Subcutaneous abdominal adipose tissue (tissue), 5 donors: Measurements from ENCODE around the gene SMAD3.
A peak's percentile ranks its signal among the peaks of the same experiment; 100 is the strongest.

Source experiments
- H3K27ac ChIP-seq: one replicate; pipeline ENCODE4 v1.7.0; 2013; ENCODE audit warnings: low read depth, mild to moderate bottlenecking, inconsistent platforms, low read length, moderate library complexity
- H3K27me3 ChIP-seq, 5 donors: one replicate each; pipeline ENCODE4 v1.7.0; 2013; ENCODE audit warnings: low read length in 5 of 5, inconsistent platforms in 1 of 5; ENCODE audit not compliant: control insufficient read depth in 5 of 5, insufficient read depth in 4 of 5
- H3K36me3 ChIP-seq, 5 donors: one replicate each; pipeline ENCODE4 v1.7.0; 2013; ENCODE audit warnings: low read length in 5 of 5; ENCODE audit not compliant: control insufficient read depth in 5 of 5, insufficient read depth in 5 of 5
- H3K4me1 ChIP-seq, 5 donors: one replicate each; pipeline ENCODE4 v1.7.0; 2013; ENCODE audit warnings: low read length in 5 of 5, mild to moderate bottlenecking in 3 of 5, moderate library complexity in 1 of 5; ENCODE audit not compliant: control insufficient read depth in 5 of 5, insufficient read depth in 5 of 5
- H3K4me3 ChIP-seq, 5 donors: one replicate each; pipeline ENCODE4 v1.7.0; 2013; ENCODE audit warnings: low read length in 5 of 5, low read depth in 1 of 5
- H3K9ac ChIP-seq, 5 donors: one replicate each; pipeline ENCODE4 v1.7.0; 2013; ENCODE audit warnings: low read length in 5 of 5, mild to moderate bottlenecking in 4 of 5, moderate library complexity in 3 of 5
- H3K9me3 ChIP-seq, 5 donors: one replicate each; pipeline ENCODE4 v1.7.0; 2013; ENCODE audit warnings: low read length in 5 of 5; ENCODE audit not compliant: control insufficient read depth in 5 of 5
- donor health status: healthy.
- donor health status: healthy.
- donor health status: healthy.
- donor health status: healthy.
- donor health status: healthy.

SMAD3 gene

DNA sequence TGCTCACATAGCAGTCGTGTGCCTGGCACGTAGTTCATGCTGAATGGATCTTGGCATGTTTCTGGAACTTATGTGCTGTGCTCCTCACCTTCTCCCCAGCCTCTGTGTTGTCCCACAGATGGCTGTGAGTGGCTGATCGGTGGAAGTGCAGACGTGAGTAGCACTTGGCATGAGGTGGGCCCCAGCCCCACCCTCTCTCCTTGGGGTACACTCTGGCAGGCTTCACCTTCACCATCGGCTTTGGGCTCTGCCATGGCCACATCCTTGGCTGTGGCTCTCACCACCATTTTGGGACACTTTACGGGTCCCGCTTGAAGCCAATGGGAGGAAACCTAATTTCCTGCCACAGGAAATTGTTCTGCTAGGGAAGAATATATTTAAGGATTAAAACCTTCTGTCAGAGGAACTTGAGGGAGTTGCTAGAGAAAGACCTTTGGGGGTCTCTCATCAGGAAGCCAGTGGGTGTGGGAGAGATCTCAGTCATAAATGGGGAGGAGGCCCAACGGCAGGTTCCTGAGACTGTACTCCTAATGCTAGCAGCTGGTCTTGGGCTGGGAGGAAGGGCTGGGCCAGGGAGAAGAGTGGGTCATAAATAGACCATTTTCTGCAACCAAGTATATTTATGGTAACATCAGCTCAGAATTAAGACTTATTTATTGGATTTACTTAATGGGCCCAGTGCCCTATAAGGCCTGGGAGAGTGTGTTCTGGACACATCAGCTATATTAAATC lies 92.3 kb downstream of the SMAD3 start:
- H3K4me3 ChIP-seq: peak overlapping the region in 1 of 5 donors; percentile 6
- H3K27me3 ChIP-seq: no peaks in the 10 kb centered on the region
- peaks cover 0 to 6% (median 0%) of the 10 kb centered on the region in 5 donors for H3K36me3 ChIP-seq
- no peak overlapping the region for H3K9ac ChIP-seq
- peaks cover 11 to 39% (median 31%) of the 10 kb centered on the region in 5 donors for H3K4me1 ChIP-seq
- H3K9me3 ChIP-seq: no peaks in the 10 kb centered on the region
- peak overlapping the region; percentile 60 for H3K27ac ChIP-seq

DNA sequence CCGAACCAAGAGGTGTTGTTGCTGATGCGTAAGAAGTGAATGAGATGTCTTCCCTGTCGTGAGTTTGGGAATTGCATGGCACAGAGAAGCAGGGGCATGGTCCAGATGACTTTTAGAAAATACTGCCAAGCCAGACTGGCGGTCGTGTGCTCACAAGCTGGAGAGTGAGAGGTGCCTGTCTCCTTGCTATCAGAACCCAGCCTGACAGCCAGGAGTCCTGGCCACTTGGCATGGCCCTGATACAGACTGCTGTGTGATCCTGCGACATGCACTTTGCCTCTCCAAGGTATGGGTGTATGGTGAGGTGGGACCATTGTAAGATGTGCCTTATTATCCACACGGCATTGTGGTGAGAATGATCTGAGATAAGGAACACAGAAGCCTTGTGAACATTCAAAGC lies 93.0 kb downstream of the SMAD3 start:
- peaks cover 11 to 39% (median 31%) of the 10 kb centered on the region in 5 donors for H3K4me1 ChIP-seq
- H3K4me3 ChIP-seq: no peak overlapping the region
- no peaks in the 10 kb centered on the region for H3K9me3 ChIP-seq
- peaks cover 0 to 6% (median 0%) of the 10 kb centered on the region in 5 donors for H3K36me3 ChIP-seq
- H3K27ac ChIP-seq: peak overlapping the region; percentile 60
- H3K9ac ChIP-seq: no peak overlapping the region
- H3K27me3 ChIP-seq: no peaks in the 10 kb centered on the region

DNA sequence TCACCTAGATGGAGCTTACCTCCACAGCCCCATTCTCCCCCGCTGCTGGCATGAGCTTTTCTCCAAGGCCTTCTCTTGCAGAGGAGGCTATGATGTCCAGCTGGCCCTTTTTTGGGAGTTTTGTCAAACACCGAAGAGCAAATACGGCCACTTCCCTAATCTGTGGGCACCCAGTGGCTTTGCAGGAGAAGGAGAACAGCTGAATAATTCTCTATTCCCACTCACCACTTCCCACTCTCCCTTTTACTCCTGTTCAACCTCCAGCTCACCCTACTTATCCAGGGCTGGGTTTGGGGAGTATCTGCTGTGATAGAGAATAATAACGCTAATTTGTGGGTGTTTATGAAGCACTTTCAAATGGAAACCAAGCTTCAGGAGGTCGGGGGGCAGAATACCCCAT lies 96.0 kb downstream of the SMAD3 start:
- H3K36me3 ChIP-seq: peaks cover 0 to 19% (median 19%) of the 10 kb centered on the region in 5 donors
- no peak overlapping the region for H3K27ac ChIP-seq
- H3K4me1 ChIP-seq: peaks cover 11 to 44% (median 34%) of the 10 kb centered on the region in 5 donors

DNA sequence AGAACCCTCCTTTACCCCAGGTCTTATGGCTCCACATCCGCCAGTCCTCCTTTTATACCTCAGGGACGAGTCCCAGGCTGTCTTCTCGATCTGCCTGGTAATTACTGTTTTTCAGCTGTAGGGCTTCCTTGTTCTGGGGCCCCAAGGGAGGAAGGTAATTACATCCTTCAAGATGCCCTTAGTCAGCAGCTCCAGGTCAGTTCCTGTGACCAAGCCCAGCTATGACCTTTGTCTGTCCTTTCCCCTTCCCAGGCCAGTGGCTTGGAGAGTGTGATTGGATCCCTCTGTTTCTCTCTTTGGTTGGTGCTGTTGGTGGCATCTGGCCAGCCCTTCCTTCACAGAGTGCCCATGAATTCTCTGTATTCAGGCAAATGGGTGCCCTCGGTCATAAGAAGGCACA lies 96.5 kb downstream of the SMAD3 start:
- no peak overlapping the region for H3K9ac ChIP-seq
- H3K9me3 ChIP-seq: no peaks in the 10 kb centered on the region
- H3K27me3 ChIP-seq: no peaks in the 10 kb centered on the region
- H3K4me1 ChIP-seq: peaks cover 11 to 44% (median 34%) of the 10 kb centered on the region in 5 donors
- H3K4me3 ChIP-seq: no peak overlapping the region
- H3K36me3 ChIP-seq: peaks cover 0 to 24% (median 23%) of the 10 kb centered on the region in 5 donors
- H3K27ac ChIP-seq: no peak overlapping the region

More for the DNA sequence above, 96.0 kb downstream of the SMAD3 start:
- Histone ChIP-seq H3K27me3 (no peaks in the 10 kb centered on the region), H3K4me3 (no peak overlapping the region), H3K9ac (no peak overlapping the region), H3K9me3 (no peaks in the 10 kb centered on the region)

DNA sequence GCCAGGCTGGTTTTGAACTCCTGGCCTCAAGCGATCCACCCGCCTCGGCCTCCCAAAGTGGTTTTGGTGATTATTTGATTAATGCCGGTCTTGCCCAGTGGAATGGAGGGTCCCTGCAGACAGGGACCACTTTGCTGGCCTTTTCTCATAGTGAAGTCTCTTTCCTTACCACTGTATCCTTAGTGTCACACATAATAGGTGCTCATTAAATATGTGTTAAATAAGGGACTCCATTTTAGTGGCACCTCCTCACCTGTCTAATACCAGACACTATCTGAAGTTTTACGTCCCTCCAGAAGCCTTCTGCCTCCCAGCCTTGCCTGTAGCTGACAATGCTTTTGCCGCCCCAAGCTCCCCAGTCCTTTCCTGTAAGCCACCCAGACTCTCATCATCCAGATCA lies 97.8 kb downstream of the SMAD3 start:
- Histone ChIP-seq H3K27ac (no peak overlapping the region), H3K4me3 (no peak overlapping the region), H3K36me3 (peaks cover 0 to 36% (median 35%) of the 10 kb centered on the region in 5 donors), H3K9ac (no peak overlapping the region), H3K9me3 (no peaks in the 10 kb centered on the region), H3K27me3 (no peaks in the 10 kb centered on the region), H3K4me1 (peaks cover 10 to 43% (median 33%) of the 10 kb centered on the region in 5 donors)

DNA sequence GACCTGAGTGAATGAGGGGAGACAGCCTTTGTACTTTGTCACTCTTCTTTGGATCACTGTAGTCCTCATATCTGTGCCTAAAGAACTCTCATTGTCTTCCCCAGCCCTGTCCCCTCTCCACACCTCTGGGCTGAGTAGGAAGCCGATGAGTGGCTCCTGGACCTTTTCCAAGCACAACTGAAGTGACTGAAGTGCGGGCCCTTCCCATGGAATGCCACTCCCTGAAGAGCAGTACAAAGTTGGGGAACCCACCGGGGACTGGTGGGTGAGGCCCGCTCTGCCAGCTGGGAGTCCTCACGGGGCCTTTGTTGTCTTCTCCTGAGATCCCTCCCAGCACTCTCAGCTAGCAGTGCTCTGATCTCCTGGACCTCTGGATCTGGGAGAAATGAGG lies 99.0 kb downstream of the SMAD3 start:
- H3K27me3 ChIP-seq: no peaks in the 10 kb centered on the region
- H3K9ac ChIP-seq: no peak overlapping the region
- H3K36me3 ChIP-seq: peaks cover 0 to 47% (median 38%) of the 10 kb centered on the region in 5 donors
- H3K4me1 ChIP-seq: peaks cover 8 to 45% (median 33%) of the 10 kb centered on the region in 5 donors
- H3K27ac ChIP-seq: no peak overlapping the region
- no peaks in the 10 kb centered on the region for H3K9me3 ChIP-seq
- no peak overlapping the region for H3K4me3 ChIP-seq

DNA sequence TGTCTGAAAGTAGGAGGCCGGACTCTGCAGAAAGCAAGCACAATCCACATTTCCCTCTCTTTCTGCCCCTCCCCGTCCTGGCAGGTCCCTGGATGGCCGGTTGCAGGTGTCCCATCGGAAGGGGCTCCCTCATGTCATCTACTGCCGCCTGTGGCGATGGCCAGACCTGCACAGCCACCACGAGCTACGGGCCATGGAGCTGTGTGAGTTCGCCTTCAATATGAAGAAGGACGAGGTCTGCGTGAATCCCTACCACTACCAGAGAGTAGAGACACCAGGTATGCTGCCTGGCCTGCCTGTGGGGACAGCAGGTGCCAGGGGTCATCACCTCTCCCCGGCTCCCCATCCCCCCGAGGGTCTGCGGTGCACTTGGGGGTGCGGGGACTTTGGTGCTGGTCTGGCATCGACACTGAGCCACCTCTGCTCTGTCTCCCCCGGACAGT lies 99.4 kb downstream of the SMAD3 start:
- H3K27ac ChIP-seq: no peak overlapping the region
- no peaks in the 10 kb centered on the region for H3K27me3 ChIP-seq
- peaks cover 8 to 45% (median 33%) of the 10 kb centered on the region in 5 donors for H3K4me1 ChIP-seq
- H3K4me3 ChIP-seq: no peak overlapping the region
- H3K9ac ChIP-seq: no peak overlapping the region
- peaks cover 0 to 49% (median 42%) of the 10 kb centered on the region in 5 donors for H3K36me3 ChIP-seq
- H3K9me3 ChIP-seq: no peaks in the 10 kb centered on the region

DNA sequence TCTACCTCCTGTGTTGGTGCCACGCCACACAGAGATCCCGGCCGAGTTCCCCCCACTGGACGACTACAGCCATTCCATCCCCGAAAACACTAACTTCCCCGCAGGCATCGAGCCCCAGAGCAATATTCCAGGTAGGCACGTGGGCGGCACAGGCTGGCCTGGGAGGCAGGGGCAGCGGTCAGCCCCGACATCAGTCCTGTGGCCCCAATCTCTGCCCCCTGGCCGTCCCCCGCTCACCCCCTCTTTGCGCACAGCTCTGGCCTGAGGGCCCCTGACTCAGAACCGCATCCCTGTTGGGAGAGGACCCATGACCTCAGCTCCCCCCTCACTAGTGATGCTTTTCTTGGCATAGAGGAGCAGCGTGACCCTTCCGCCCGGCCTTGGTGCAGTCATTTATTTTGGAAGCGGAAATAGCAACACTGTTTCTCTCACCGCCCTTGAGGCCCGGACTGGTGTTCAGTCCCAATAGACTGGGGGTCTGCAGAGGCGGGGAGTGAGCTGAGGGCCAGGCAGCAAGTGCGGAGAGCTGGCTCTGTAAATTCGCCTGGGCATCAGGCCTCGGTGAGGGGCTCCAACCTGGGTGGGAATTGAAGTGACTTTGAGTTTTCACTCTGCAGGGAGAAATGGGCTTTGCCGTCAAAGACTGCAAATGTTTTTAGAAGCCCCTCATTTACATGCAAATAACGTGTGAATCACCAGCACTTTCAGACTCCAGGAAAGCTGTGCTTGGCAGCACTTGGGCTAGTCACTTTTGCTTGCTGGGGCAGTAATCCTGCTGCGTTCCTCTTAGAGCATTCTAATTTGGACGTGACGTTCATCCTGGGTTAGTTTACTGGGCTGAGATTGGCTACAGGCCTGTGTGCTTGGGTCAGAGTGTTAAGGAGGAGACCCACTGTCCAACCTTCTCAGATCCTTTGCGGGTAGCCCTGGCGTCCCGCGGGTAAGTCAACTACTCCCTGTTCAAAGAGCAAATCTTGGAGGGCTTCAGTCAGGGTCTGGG lies 100.2 kb downstream of the SMAD3 start:
- Histone ChIP-seq H3K4me1 (peaks cover 8 to 45% (median 33%) of the 10 kb centered on the region in 5 donors), H3K27ac (no peak overlapping the region), H3K9ac (no peak overlapping the region)

DNA sequence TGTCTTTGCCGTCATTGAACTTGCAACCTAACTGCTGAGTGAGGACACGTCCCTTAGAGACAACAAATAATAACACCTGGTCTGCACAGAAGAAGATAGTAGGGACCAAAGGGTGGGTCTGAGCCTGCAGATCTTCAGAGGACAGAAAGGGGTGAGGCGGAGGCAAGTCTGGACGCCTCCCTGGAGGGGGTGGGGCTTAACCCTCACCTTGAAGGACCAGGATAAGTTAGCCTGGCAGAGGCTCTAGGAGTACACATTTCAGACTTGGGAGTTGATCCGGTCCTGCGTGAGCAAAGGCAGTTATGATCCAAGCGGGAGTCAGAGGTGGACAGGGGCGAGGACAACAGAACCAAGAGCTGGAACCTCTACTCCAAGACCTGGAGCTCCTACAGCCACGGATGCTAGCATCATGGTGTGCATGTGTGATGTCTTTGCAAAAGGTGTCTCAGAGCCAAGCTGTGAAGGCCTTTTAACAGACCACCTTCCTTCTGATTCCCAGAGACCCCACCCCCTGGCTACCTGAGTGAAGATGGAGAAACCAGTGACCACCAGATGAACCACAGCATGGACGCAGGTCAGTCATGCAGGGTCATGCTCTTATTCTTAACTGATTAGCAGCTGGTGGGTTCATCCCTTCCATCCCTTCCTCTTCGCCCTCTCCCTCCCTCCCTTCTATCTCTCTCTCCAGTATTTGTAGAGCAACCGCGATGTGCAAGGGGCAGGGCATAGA lies 101.0 kb downstream of the SMAD3 start:
- Histone ChIP-seq H3K4me1 (peaks cover 8 to 41% (median 32%) of the 10 kb centered on the region in 5 donors), H3K27me3 (no peaks in the 10 kb centered on the region), H3K36me3 (peaks cover 5 to 65% (median 55%) of the 10 kb centered on the region in 5 donors), H3K27ac (no peak overlapping the region), H3K9me3 (no peaks in the 10 kb centered on the region), H3K4me3 (no peak overlapping the region), H3K9ac (no peak overlapping the region)

More for the DNA sequence above, 100.2 kb downstream of the SMAD3 start:
- H3K9me3 ChIP-seq: no peaks in the 10 kb centered on the region
- no peak overlapping the region for H3K4me3 ChIP-seq
- H3K27me3 ChIP-seq: no peaks in the 10 kb centered on the region
- peaks cover 0 to 56% (median 49%) of the 10 kb centered on the region in 5 donors for H3K36me3 ChIP-seq
